Measurements from ENCODE around the gene VCX3B. TPM values are rescaled to one million over a fixed set of nuclear protein-coding genes. Genes with fewer than 3 reads are reported as not detected.

VCX3B gene
- not detected in 5 replicates for total RNA-seq (2022; extraction: Qiagen RNA extraction; ENCODE audit: low read depth)

DNA sequence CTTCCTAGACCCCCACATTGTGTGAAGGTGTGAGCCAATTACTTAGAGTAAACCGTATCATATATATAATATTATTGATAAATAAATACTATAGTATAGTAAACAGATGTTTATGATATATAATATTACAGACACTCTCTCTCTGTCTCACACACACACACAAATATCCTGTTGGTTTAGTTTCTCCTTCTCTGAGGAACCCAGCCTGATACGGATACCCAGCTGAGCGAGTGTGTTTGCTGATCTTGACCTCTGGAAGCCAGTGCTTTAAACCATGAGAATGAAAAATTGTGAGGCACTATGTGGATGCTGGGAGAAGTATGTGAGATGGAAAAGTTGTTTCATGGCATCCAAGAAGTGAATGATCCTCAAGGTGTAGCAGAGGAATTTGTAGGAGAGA, at the start of gene VCX3B:
VCX3B (plus strand) TSS at position 301 of the 400 bp plus-strand sequence. CDS start 621 bp downstream, outside the sequence.

